Panc1 (cell line): ENCODE data around the gene IGIP. TPM values are rescaled to one million over a fixed set of nuclear protein-coding genes. Genes with fewer than 3 reads are reported as not detected.

Experiments used
- ATAC-seq: fragments of 200-7000 bp; cut with Tn5 transposase; 2 replicates; pipeline ENCODE4 v1.9.1; 2020; ENCODE audit warnings: mild to moderate bottlenecking, moderate library complexity
- BruUV-seq: library from RNA; stranded (reverse); fragments of 400-500 nt; replicated peaks from 2 replicates; lab custom pipeline; 2021; lab: Mats Ljungman, UMichigan
- CTCF ChIA-PET: fragments of 300-600 bp; sonication (Branson Sonifier 250); formaldehyde crosslinking; loops from one replicate; lab custom pipeline; 2022; ENCODE audit warnings: antibody characterized with exemption; lab: Charles Lee
- POLR2A ChIA-PET: fragments of 300-600 bp; sonication (Branson Sonifier 250); formaldehyde crosslinking; loops from one replicate; lab custom pipeline; 2022; ENCODE audit warnings: antibody characterized with exemption; lab: Charles Lee
- DNase-seq: peaks from one replicate; pipeline ENCODE4 v3.0.0-alpha.2; 2010; ENCODE audit warnings: low read depth, low spot score
- H3K27ac ChIP-seq: 2 replicates; pipeline ENCODE4 v1.5.1; 2011; ENCODE audit warnings: mild to moderate bottlenecking, low read length, inconsistent platforms
- H3K27me3 ChIP-seq: fragments of 200-500 bp; sonication (Bioruptor generic); 2 replicates; pipeline ENCODE4 v1.6.0; 2014; ENCODE audit warnings: low read length, inconsistent platforms; ENCODE audit not compliant: control insufficient read depth, insufficient read depth
- H3K36me3 ChIP-seq: fragments of 200-500 bp; sonication (Bioruptor generic); 2 replicates; pipeline ENCODE4 v1.5.1; 2014; ENCODE audit warnings: inconsistent platforms, mild to moderate bottlenecking, low read length, moderate library complexity; ENCODE audit not compliant: control insufficient read depth, insufficient read depth
- H3K4me1 ChIP-seq: 2 replicates; pipeline ENCODE4 v1.5.1; 2011; ENCODE audit warnings: inconsistent platforms, mild to moderate bottlenecking, low read length, moderate library complexity; ENCODE audit not compliant: control insufficient read depth, insufficient read depth
- H3K4me3 ChIP-seq, 2 experiments: 2 replicates each; pipeline ENCODE4 v1.5.1; 2011 to 2012; ENCODE audit warnings: low read depth in 2 of 2, low read length in 2 of 2, mild to moderate bottlenecking in 2 of 2, inconsistent platforms in 1 of 2, moderate library complexity in 1 of 2
- H3K9me3 ChIP-seq: fragments of 200-500 bp; sonication (Bioruptor generic); 2 replicates; pipeline ENCODE4 v1.5.1; 2014; ENCODE audit warnings: low read depth, mild to moderate bottlenecking, inconsistent platforms, low read length, moderate library complexity; ENCODE audit not compliant: control insufficient read depth, insufficient read depth
- POLR2AphosphoS5 ChIP-seq: IDR thresholded peaks from 2 replicates; pipeline ENCODE4 v1.6.1; 2012; ENCODE audit warnings: mild to moderate bottlenecking, low read depth, low read length, moderate library complexity
- REST ChIP-seq, 2 experiments: IDR thresholded peaks; 2 replicates each; pipeline ENCODE4 v1.6.1; 2011 to 2012; ENCODE audit warnings: low read depth in 2 of 2, control low read depth in 1 of 2, low read length in 1 of 2, mild to moderate bottlenecking in 1 of 2, moderate library complexity in 1 of 2; ENCODE audit not compliant: insufficient read depth in 1 of 2
- SIN3A ChIP-seq: IDR thresholded peaks from 2 replicates; pipeline ENCODE4 v1.6.1; 2012; ENCODE audit warnings: low read depth, mild to moderate bottlenecking, low read length, moderate library complexity, borderline replicate concordance; ENCODE audit not compliant: insufficient read depth
- TCF7L2 ChIP-seq: IDR thresholded peaks from 2 replicates; pipeline ENCODE4 v1.6.1; 2011; ENCODE audit warnings: mild to moderate bottlenecking, low read depth, low read length, inconsistent platforms
- in situ Hi-C: cut with HindIII; loops from 2 replicates; pipeline ENCODE4 v1.10.0; 2016; ENCODE audit warnings: low sequenced_read_pairs, low pct_unique_long_range_greater_than_20kb
- intact Hi-C: fragments of 100-400 bp; cut with micrococcal nuclease; formaldehyde crosslinking; loops from one replicate; pipeline ENCODE4 v1.10.0; 2022; ENCODE audit not compliant: unreplicated experiment
- total RNA-seq: library from RNA; stranded (reverse); gene quantifications from one replicate; pipeline ENCODE4 v1.2.1, GENCODE V29; 2021; ENCODE audit not compliant: unreplicated experiment
- TF ChIP-seq, protein P1 (sequence below): fragments of 450-650 bp; IDR thresholded peaks from 2 replicates; pipeline ENCODE4 v1.5.1; 2017; ENCODE audit warnings: mild to moderate bottlenecking

The IGIP gene
- total RNA-seq, 1 experiment from 2014 or later = 7.7 TPM

DNA sequence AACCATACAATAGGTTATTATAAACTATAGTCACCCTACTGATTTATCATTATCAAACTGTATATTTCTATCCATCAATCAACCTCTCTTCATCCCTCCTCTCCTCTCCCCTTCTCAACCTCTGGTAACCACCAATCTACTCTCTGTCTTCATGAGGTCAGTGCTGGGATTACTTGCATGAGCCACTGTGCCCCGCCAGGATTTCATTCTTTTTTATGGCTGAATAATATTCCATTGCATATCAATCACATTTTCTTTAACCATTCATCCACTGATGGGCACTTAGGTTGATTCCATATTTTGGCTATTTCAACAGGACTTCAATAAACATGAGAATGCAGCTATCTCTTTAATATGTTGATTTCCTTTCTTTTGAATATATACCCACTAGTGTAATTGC lies 22.6 kb upstream of the IGIP start:
- Histone ChIP-seq H3K27ac (no peak overlapping the region), H3K4me1 (peaks cover 13% of the 10 kb centered on the region), H3K27me3 (no peaks in the 10 kb centered on the region), H3K4me3 (no peak overlapping the region), H3K36me3 (no peaks in the 10 kb centered on the region), H3K9me3 (no peaks in the 10 kb centered on the region)
- intact Hi-C loops = no loop called here
- ATAC-seq (no peak), DNase-seq (no peak)
- TF ChIP-seq, protein P1, sequence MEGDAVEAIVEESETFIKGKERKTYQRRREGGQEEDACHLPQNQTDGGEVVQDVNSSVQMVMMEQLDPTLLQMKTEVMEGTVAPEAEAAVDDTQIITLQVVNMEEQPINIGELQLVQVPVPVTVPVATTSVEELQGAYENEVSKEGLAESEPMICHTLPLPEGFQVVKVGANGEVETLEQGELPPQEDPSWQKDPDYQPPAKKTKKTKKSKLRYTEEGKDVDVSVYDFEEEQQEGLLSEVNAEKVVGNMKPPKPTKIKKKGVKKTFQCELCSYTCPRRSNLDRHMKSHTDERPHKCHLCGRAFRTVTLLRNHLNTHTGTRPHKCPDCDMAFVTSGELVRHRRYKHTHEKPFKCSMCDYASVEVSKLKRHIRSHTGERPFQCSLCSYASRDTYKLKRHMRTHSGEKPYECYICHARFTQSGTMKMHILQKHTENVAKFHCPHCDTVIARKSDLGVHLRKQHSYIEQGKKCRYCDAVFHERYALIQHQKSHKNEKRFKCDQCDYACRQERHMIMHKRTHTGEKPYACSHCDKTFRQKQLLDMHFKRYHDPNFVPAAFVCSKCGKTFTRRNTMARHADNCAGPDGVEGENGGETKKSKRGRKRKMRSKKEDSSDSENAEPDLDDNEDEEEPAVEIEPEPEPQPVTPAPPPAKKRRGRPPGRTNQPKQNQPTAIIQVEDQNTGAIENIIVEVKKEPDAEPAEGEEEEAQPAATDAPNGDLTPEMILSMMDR = no peak
- TF ChIP-seq POLR2AphosphoS5 (no peak), TCF7L2 (no peak), REST (IDR thresholded peaks at IDR 0.05; ENCODE audit: insufficient read depth in 1 of 2, low read depth in 2 of 2, low read length in 1 of 2) (no peak), SIN3A (no peak)
- ChIA-PET POLR2A (no interaction called here), CTCF (no interaction called here)
- BruUV-seq = no TSS peak
- in situ Hi-C loops = no loop called here

GRCh38 chr5:140104100-140104499 lies 21.6 kb upstream of the IGIP start:
- POLR2A ChIA-PET = no interaction called here
- intact Hi-C loops = no loop called here
- no peaks in the 10 kb centered on the region for H3K9me3 ChIP-seq
- H3K4me3 ChIP-seq = no peak overlapping the region
- H3K27me3 ChIP-seq = no peaks in the 10 kb centered on the region
- no peak overlapping the region for H3K27ac ChIP-seq
- DNase-seq = no peak
- H3K36me3 ChIP-seq = no peaks in the 10 kb centered on the region; the same call in 1 of the 2 replicates
- peaks cover 13% of the 10 kb centered on the region for H3K4me1 ChIP-seq
- in situ Hi-C loops = no loop called here
- no TSS peak for BruUV-seq
- CTCF ChIA-PET = no interaction called here
- ATAC-seq = no peak
- TF ChIP-seq TCF7L2 (no peak), REST (IDR thresholded peaks at IDR 0.05; ENCODE audit: insufficient read depth in 1 of 2, low read depth in 2 of 2, low read length in 1 of 2) (no peak), POLR2AphosphoS5 (no peak), SIN3A (no peak)
- TF ChIP-seq, protein P1 = no peak
